IMR-90 (cell line): Measurements from ENCODE around the gene SRGAP2C. TPM values are rescaled to one million over a fixed set of nuclear protein-coding genes. Genes with fewer than 3 reads are reported as not detected.
"Not testable (repeated sequence)": the region's sequence is repeated elsewhere in the genome, so short reads cannot be mapped to it uniquely, and the experiment has no call there.

ENCODE experiments used
- ATAC-seq: fragments of 200-7000 bp; cut with Tn5 transposase; 2 replicates; pipeline ENCODE4 v1.9.1; 2020; ENCODE audit warnings: low read depth, mild to moderate bottlenecking, moderate library complexity
- BruUV-seq: library from RNA; stranded (reverse); fragments of 400-500 nt; replicated peaks from 2 replicates; lab custom pipeline; 2021; lab: Mats Ljungman, UMichigan
- CTCF ChIA-PET: fragments of 300-600 bp; formaldehyde crosslinking; extraction: SDS; loops from one replicate; lab custom pipeline; 2021; ENCODE audit warnings: antibody characterized with exemption; lab: Yijun Ruan, JAX
- POLR2A ChIA-PET: fragments of 300-600 bp; sonication (Branson Sonifier 250); formaldehyde crosslinking; loops from one replicate; lab custom pipeline; 2022; ENCODE audit warnings: antibody characterized with exemption; ENCODE audit not compliant: unreplicated experiment; lab: Charles Lee
- DNase-seq: peaks from one replicate; pipeline ENCODE4 v3.0.0; 2013
- H2AFZ ChIP-seq: replicated peaks from 2 replicates; pipeline ENCODE3; 2013; ENCODE audit warnings: low read length, mild to moderate bottlenecking; ENCODE audit not compliant: poor library complexity
- H2AK5ac ChIP-seq: 2 replicates; pipeline ENCODE4 v1.6.1; 2013; ENCODE audit warnings: low read depth, low read length, inconsistent platforms
- H2AK9ac ChIP-seq: replicated peaks from 2 replicates; pipeline ENCODE3; 2013; ENCODE audit warnings: mild to moderate bottlenecking, low read depth, low read length, moderate library complexity; ENCODE audit not compliant: poor library complexity
- H2BK120ac ChIP-seq: 2 replicates; pipeline ENCODE4 v1.6.1; 2013; ENCODE audit warnings: low read depth, low read length, inconsistent platforms
- H2BK15ac ChIP-seq: 3 replicates; pipeline ENCODE4 v1.6.1; 2013; ENCODE audit warnings: low read depth, low read length, inconsistent platforms
- H2BK20ac ChIP-seq: 2 replicates; pipeline ENCODE4 v1.6.1; 2013; ENCODE audit warnings: low read depth, mild to moderate bottlenecking, inconsistent platforms, low read length, moderate library complexity
- H2BK5ac ChIP-seq: 2 replicates; pipeline ENCODE4 v1.6.1; 2013; ENCODE audit warnings: mild to moderate bottlenecking, low read depth, low read length, inconsistent platforms; ENCODE audit not compliant: poor library complexity, severe bottlenecking
- H3K14ac ChIP-seq: replicated peaks from 2 replicates; pipeline ENCODE4 v1.6.1; 2013; ENCODE audit warnings: low read depth, low read length, inconsistent platforms
- H3K18ac ChIP-seq: 2 replicates; pipeline ENCODE4 v1.6.1; 2013; ENCODE audit warnings: low read depth, low read length, control low read depth
- H3K23ac ChIP-seq: 2 replicates; pipeline ENCODE4 v1.6.1; 2013; ENCODE audit warnings: low read depth, low read length, inconsistent platforms
- H3K27ac ChIP-seq: 2 replicates; pipeline ENCODE4 v1.5.1; 2013; ENCODE audit warnings: mild to moderate bottlenecking, control low read depth, low read length; ENCODE audit not compliant: insufficient read depth
- H3K27me3 ChIP-seq: 2 replicates; pipeline ENCODE4 v1.6.1; 2013; ENCODE audit warnings: low read length; ENCODE audit not compliant: control insufficient read depth, insufficient read depth
- H3K36me3 ChIP-seq: 2 replicates; pipeline ENCODE4 v1.6.1; 2013; ENCODE audit warnings: low read length, mixed read lengths; ENCODE audit not compliant: control insufficient read depth, insufficient read depth
- H3K4ac ChIP-seq: 2 replicates; pipeline ENCODE4 v1.6.1; 2013; ENCODE audit warnings: low read depth, low read length, inconsistent platforms
- H3K4me1 ChIP-seq: 2 replicates; pipeline ENCODE4 v1.6.1; 2013; ENCODE audit warnings: low read length, mixed read lengths; ENCODE audit not compliant: control insufficient read depth, insufficient read depth
- H3K4me2 ChIP-seq: 2 replicates; pipeline ENCODE4 v1.6.1; 2013; ENCODE audit warnings: low read depth, mild to moderate bottlenecking, control low read depth, low read length, moderate library complexity
- H3K4me3 ChIP-seq: 2 replicates; pipeline ENCODE4 v1.5.1; 2013; ENCODE audit warnings: low read depth, mild to moderate bottlenecking, control low read depth, low read length, moderate library complexity; ENCODE audit not compliant: insufficient read depth
- H3K56ac ChIP-seq: 2 replicates; pipeline ENCODE4 v1.6.1; 2013; ENCODE audit warnings: low read length, inconsistent platforms; ENCODE audit not compliant: insufficient read depth; ENCODE audit errors: extremely low read depth
- H3K79me1 ChIP-seq, 2 experiments: 2 replicates each; pipeline ENCODE4 v1.6.1; 2013; ENCODE audit warnings: low read length in 2 of 2, inconsistent platforms in 1 of 2, low read depth in 1 of 2
- H3K9ac ChIP-seq: 2 replicates; pipeline ENCODE4 v1.6.1; 2013; ENCODE audit warnings: low read depth, low read length, control low read depth
- H3K9me1 ChIP-seq: 2 replicates; pipeline ENCODE4 v1.6.1; 2013; ENCODE audit warnings: low read length, inconsistent platforms; ENCODE audit not compliant: insufficient read depth
- H3K9me3 ChIP-seq: 2 replicates; pipeline ENCODE4 v1.6.1; 2013; ENCODE audit warnings: low read length; ENCODE audit not compliant: control insufficient read depth, insufficient read depth
- H4K20me1 ChIP-seq: 2 replicates; pipeline ENCODE4 v1.6.1; 2013; ENCODE audit warnings: low read length, inconsistent platforms; ENCODE audit not compliant: insufficient read depth
- H4K5ac ChIP-seq: 2 replicates; pipeline ENCODE4 v1.6.1; 2013; ENCODE audit warnings: mild to moderate bottlenecking, low read depth, low read length, control low read depth
- H4K8ac ChIP-seq, 2 experiments: 2 replicates each; pipeline ENCODE4 v1.6.1; 2013; ENCODE audit warnings: low read depth in 2 of 2, low read length in 2 of 2, control low read depth in 1 of 2, inconsistent platforms in 1 of 2
- H4K91ac ChIP-seq: 2 replicates; pipeline ENCODE4 v1.6.1; 2013; ENCODE audit warnings: low read depth, low read length, inconsistent platforms; ENCODE audit not compliant: insufficient read depth
- WGBS, 2 experiments: methylation state at CpG; one replicate each; pipeline versions ENCODE4 v1.1.5 to v1.1.7; 2013; ENCODE audit warnings: missing lambda C conversion rate in 2 of 2; ENCODE audit not compliant: insufficient read length in 1 of 2; ENCODE audit errors: extremely low coverage in 2 of 2; 5-methylcytosine and 5-hydroxymethylcytosine counted together
- dilution Hi-C: fragments of 300-500 bp; cut with HindIII; formaldehyde crosslinking; loops from one replicate; pipeline ENCODE4 v1.14.3; 2018; ENCODE audit warnings: low sequenced_read_pairs; ENCODE audit not compliant: unreplicated experiment
- in situ Hi-C: fragments of 300-500 bp; cut with MboI; formaldehyde crosslinking; loops from 3 replicates; pipeline ENCODE4 v1.14.3; 2019; ENCODE audit warnings: low sequenced_read_pairs, inconsistent platforms, mixed read lengths
- intact Hi-C: fragments of 100-400 bp; cut with micrococcal nuclease; formaldehyde crosslinking; loops from 2 replicates; pipeline ENCODE4 v1.10.0; 2022
- polyA plus RNA-seq, 3 experiments: library from polyadenylated mRNA; depleted of rRNA; stranded (reverse); fragments of >200 nt; gene quantifications; 2 replicates each; pipeline ENCODE4 v1.2.3, GENCODE V29; 2012; ENCODE audit warnings: low replicate concordance in 1 of 3
- total RNA-seq: library from RNA; depleted of rRNA; stranded (reverse); fragments of >200 nt; gene quantifications from 2 replicates; pipeline ENCODE4 v1.2.3, GENCODE V29; 2012

Gene SRGAP2C
- total and polyA plus RNA-seq, 2 of the 4 experiments (the other 2 are of a cell fraction) = 5.6 to 12.7 TPM

DNA sequence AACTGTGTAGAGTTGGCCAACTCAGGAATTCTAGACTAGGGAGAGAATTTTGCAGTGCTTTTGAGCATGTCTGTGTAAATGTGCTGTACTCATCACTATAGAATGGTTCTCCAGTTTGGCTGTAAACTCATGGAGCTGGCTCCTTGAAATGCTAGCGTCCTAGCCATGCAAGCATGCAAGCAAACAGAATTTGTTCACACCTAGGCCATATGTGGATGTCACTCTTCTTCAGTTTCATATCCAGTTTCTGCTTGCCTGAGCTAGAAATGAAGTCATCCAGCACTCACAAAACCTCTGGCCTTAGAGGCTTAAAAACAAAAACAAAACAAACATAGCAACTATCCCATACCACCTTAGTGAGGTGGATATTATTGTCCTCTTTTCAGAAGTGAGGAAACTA, 37.0 kb downstream of the SRGAP2C start:
- H3K4me1 ChIP-seq, H3K79me1 ChIP-seq, H4K91ac ChIP-seq, H3K9ac ChIP-seq, H4K20me1 ChIP-seq, POLR2A ChIA-PET, H2AK9ac ChIP-seq, intact Hi-C loops, H3K9me1 ChIP-seq, BruUV-seq, H4K8ac ChIP-seq, H2BK120ac ChIP-seq, H3K27ac ChIP-seq, H3K4me2 ChIP-seq, H3K9me3 ChIP-seq, ATAC-seq, H2BK15ac ChIP-seq, H3K14ac ChIP-seq, H2BK5ac ChIP-seq, dilution Hi-C loops, H3K56ac ChIP-seq, H2AFZ ChIP-seq, DNase-seq, H2AK5ac ChIP-seq, H3K4me3 ChIP-seq, in situ Hi-C loops, H3K23ac ChIP-seq, H3K4ac ChIP-seq, H3K36me3 ChIP-seq, H2BK20ac ChIP-seq, H3K18ac ChIP-seq, CTCF ChIA-PET, H3K27me3 ChIP-seq, H4K5ac ChIP-seq: not testable (repeated sequence)
- no CpG with 5 or more reads among the region's 1 CpG for WGBS, 2 experiments

DNA sequence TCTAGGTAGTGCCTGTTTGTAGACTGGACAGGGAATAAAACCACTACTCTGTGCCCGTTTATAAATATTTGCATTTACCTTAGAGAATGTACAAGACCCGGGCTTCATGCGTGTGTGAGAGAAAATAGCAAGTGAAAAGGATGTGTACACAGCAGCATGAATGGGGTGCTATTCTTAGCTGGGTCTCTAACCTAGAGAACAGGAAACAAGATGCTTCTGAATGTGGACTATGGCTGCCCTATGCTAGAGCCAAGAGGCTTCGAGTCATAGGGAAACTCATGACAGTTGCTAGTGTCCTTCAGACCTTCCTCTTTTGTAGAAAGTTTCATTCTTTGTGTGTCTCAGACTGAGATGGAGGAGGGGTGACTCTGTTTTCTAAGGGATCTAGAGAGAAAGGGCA, 39.9 kb downstream of the SRGAP2C start:
- H3K14ac ChIP-seq, DNase-seq, CTCF ChIA-PET, H3K79me1 ChIP-seq, H2BK15ac ChIP-seq, H2BK20ac ChIP-seq, H4K8ac ChIP-seq, H2AK9ac ChIP-seq, H3K36me3 ChIP-seq, H3K23ac ChIP-seq, H2BK5ac ChIP-seq, H4K5ac ChIP-seq, H3K9me1 ChIP-seq, H3K4me2 ChIP-seq, H3K56ac ChIP-seq, H2AFZ ChIP-seq, H3K4ac ChIP-seq, H3K9me3 ChIP-seq, H2AK5ac ChIP-seq, H3K4me1 ChIP-seq, H4K20me1 ChIP-seq, POLR2A ChIA-PET, H3K27ac ChIP-seq, H4K91ac ChIP-seq, H3K9ac ChIP-seq, BruUV-seq, H3K18ac ChIP-seq, H2BK120ac ChIP-seq, ATAC-seq, intact Hi-C loops, H3K4me3 ChIP-seq, H3K27me3 ChIP-seq, dilution Hi-C loops, in situ Hi-C loops: not testable (repeated sequence)
- WGBS, 2 experiments = no CpG with 5 or more reads among the region's 4 CpGs
